Heart left ventricle (tissue), 16 donors: Measurements from ENCODE around the gene CYP21A2. TPM values are rescaled to one million over a fixed set of nuclear protein-coding genes. Genes with fewer than 3 reads are reported as not detected.
"Not testable (repeated sequence)": the region's sequence is repeated elsewhere in the genome, so short reads cannot be mapped to it uniquely, and the experiment has no call there.

Experiments
- ATAC-seq, 4 donors: fragments of 200-7000 bp; cut with Tn5 transposase; one replicate each; pipeline ENCODE4 v1.9.1; 2020 to 2022; ENCODE audit warnings: moderate library complexity in 4 of 4, mild to moderate bottlenecking in 3 of 4, moderate number of reproducible peaks in 1 of 4
- DNase-seq, 5 donors: peaks; one replicate each; pipeline ENCODE4 v3.0.0-alpha.2; 2020
- H3K27ac ChIP-seq, 12 donors: fragments of 200-600 bp; sonication (generic) in 4 of 12; one replicate each; pipeline versions ENCODE4 v1.5.0 to v1.8.0; 2016 to 2022; ENCODE audit warnings: mild to moderate bottlenecking in 2 of 12
- H3K27me3 ChIP-seq, 9 donors: fragments of 200-600 bp; sonication (generic) in 2 of 9; one replicate each; pipeline versions ENCODE4 v1.5.1 to v1.8.0; 2016 to 2022; ENCODE audit warnings: mild to moderate bottlenecking in 3 of 9
- H3K36me3 ChIP-seq, 9 donors: fragments of 200-600 bp; sonication (generic) in 2 of 9; one replicate each; pipeline versions ENCODE4 v1.5.0 to v1.8.0; 2018 to 2022; ENCODE audit warnings: mild to moderate bottlenecking in 2 of 9
- H3K4me1 ChIP-seq, 12 donors: fragments of 200-600 bp; sonication (generic) in 4 of 12; one replicate each; pipeline versions ENCODE4 v1.5.0 to v1.8.0; 2016 to 2022; ENCODE audit warnings: mild to moderate bottlenecking in 3 of 12
- H3K4me3 ChIP-seq, 12 donors: fragments of 200-600 bp; sonication (generic) in 4 of 12; one replicate each; pipeline versions ENCODE4 v1.5.0 to v1.8.0; 2017 to 2022; ENCODE audit warnings: mild to moderate bottlenecking in 9 of 12, moderate library complexity in 4 of 12
- H3K9me3 ChIP-seq, 12 donors: fragments of 200-600 bp; sonication (generic) in 4 of 12; one replicate each; pipeline versions ENCODE4 v1.5.0 to v1.8.0; 2016 to 2022; ENCODE audit warnings: mild to moderate bottlenecking in 1 of 12
- CTCF ChIP-seq, 12 donors: fragments of 200-600 bp; sonication (generic) in 4 of 12; IDR thresholded peaks; one replicate each; pipeline versions ENCODE4 v1.5.0 to v1.8.0; 2018 to 2022; ENCODE audit warnings: antibody characterized with exemption in 12 of 12, mild to moderate bottlenecking in 5 of 12
- POLR2A ChIP-seq, 2 donors: fragments of 450-650 bp; IDR thresholded peaks; one replicate each; pipeline ENCODE4 v1.6.1; 2017; ENCODE audit warnings: antibody characterized with exemption in 2 of 2, mild to moderate bottlenecking in 2 of 2, moderate library complexity in 2 of 2
- WGBS, 4 donors: extraction: QIAGEN DNeasy Blood & Tissue Kit in 2 of 4; methylation state at CpG; one replicate each; pipeline versions ENCODE4 v1.1.5 to v1.1.7; 2013 to 2018; 5-methylcytosine and 5-hydroxymethylcytosine counted together
- intact Hi-C, 10 donors: fragments of 100-400 bp; cut with DNase I; formaldehyde crosslinking; loops; one replicate each; pipeline versions ENCODE4 v1.11.1 to v1.14.2; 2022
- polyA plus RNA-seq, 2 donors: library from polyadenylated mRNA; stranded (reverse); fragments of 200-250 nt; gene quantifications; one replicate each; pipeline ENCODE4 v1.2.3, GENCODE V29; 2013
- total RNA-seq, 9 donors: library from RNA; depleted of rRNA in 2 of 9; stranded (reverse); fragments of >200 nt in 2 of 9; fragmentation: NEBNext Ultra II Directional in 3 of 9; extraction: Animal tissue kit (Norgen Biotek cat#: 25700) in 3 of 9; gene quantifications; one replicate each; pipeline versions ENCODE4 v1.1.0 to v1.2.4, GENCODE V29; 2016 to 2023
- donor health status: ischemic (EF 13 %, LVEDD 7.1; RV severe dilation, severe dysfunction).
- donor health status: healthy with polysubstance abuse.
- donor health status: DM: no; HTN: yes; CAD: no.
- donor health status: DM: no; HTN: no; CAD: no.
- donor health status: ischemic (EF 25% LVEDD 6.9; RV normal size, moderate dysfunction).
- donor health status: ischemic (EF 25% LVEDD 5.7; RV mildly dilated, moderate dysfunction).
- donor health status: healthy.
- donor health status: DM: yes; HTN: yes; CAD: no.
- donor health status: ischemic (EF 35%, LVEDD 5.7; RV mildly dilated, moderate dysfunction).
- donor health status: nonischemic (EF 11% LVEDD 7.7; RV severe dilation, severe dysfunction).
- donor health status: DM: yes; HTN: yes; CAD: no.
- donor health status: PGD.
- donor health status: ischemic (EF 29% LVEDD 5.4; RV normal size, mild dysfunction).
- donor health status: nonischemic (EF 23%, LVEDD 6.1; RV moderate dilation, normal function).

CYP21A2 gene
- total and polyA plus RNA-seq, 11 donors, result 0.11 to 3.0 (median 0.69) TPM; not detected in 2

- Histone ChIP-seq H3K4me3 (no peak overlapping the region), H3K27me3 (no peaks in the 10 kb centered on the region), H3K9me3 (no peaks in the 10 kb centered on the region), H3K36me3 (peaks cover 0 to 96% (median 62%) of the 10 kb centered on the region in 9 donors), H3K27ac (no peak overlapping the region), H3K4me1 (peaks cover 0 to 5% (median 0%) of the 10 kb centered on the region in 12 donors)
- intact Hi-C loops, result no loop called here
- no peak for TF ChIP-seq CTCF (IDR thresholded peaks at IDR 0.05)
- TF ChIP-seq POLR2A (IDR thresholded peaks at IDR 0.05), result no peak
- no peak for ATAC-seq
- 82 to 94% (median 91%) methylated on average over 8 to 28 of the region's 28 CpGs for WGBS, 4 donors
- no peak for DNase-seq
Observed at GRCh38 chr6:32060966-32061655, 22.9 kb downstream of the CYP21A2 start.

- Histone ChIP-seq H3K27me3 (no peaks in the 10 kb centered on the region), H3K4me3 (no peak overlapping the region), H3K9me3 (no peaks in the 10 kb centered on the region), H3K36me3 (peaks cover 0 to 99% (median 66%) of the 10 kb centered on the region in 9 donors), H3K27ac (no peak overlapping the region), H3K4me1 (peaks cover 0 to under 1% (median 0%) of the 10 kb centered on the region in 12 donors)
- DNase-seq (no peak), ATAC-seq (no peak)
- intact Hi-C loops, result no loop called here
- TF ChIP-seq POLR2A (IDR thresholded peaks at IDR 0.05), result no peak
- TF ChIP-seq CTCF (IDR thresholded peaks at IDR 0.05), result no peak
- 92 to 95% (median 94%) methylated on average over 14 of the region's 14 CpGs for WGBS, 4 donors
Observed at GRCh38 chr6:32064706-32065105, 26.5 kb downstream of the CYP21A2 start.

DNA sequence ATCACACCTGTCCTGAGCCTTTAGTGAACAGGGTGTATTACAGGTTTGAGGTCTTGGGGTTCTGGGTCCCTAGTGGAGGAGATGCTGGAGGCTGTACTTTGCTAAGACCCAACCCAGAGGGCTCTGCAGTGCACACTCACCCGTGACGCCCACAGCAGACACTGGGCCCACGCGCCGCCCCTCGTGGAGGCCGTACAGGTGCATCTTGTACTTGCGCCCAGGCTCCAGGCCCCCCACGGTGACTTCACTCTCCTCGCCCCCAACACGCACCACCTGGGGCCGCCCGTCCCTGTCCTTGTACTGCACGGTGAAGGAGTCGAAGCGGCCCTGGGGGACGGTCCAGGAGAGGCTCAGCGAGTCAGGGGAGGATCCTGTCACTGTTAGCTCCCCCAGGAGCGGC, 29.3 kb downstream of the CYP21A2 start:
- ATAC-seq, H3K27ac ChIP-seq, H3K9me3 ChIP-seq, H3K27me3 ChIP-seq, H3K4me3 ChIP-seq, DNase-seq, intact Hi-C loops: not testable (repeated sequence)
- peaks cover 0 to 19% (median 0%) of the 10 kb centered on the region in 12 donors for H3K4me1 ChIP-seq
- 89 to 93% (median 92%) methylated on average over 17 to 19 of the region's 19 CpGs for WGBS, 4 donors
- peaks cover 0 to 99% (median 55%) of the 10 kb centered on the region in 9 donors for H3K36me3 ChIP-seq

- H3K4me3 ChIP-seq, DNase-seq, ATAC-seq, H3K9me3 ChIP-seq, H3K27ac ChIP-seq, intact Hi-C loops, H3K27me3 ChIP-seq: not testable (repeated sequence)
- H3K36me3 ChIP-seq, result peaks cover 0 to 99% (median 57%) of the 10 kb centered on the region in 9 donors
- H3K4me1 ChIP-seq, result peaks cover 0 to 19% (median 0%) of the 10 kb centered on the region in 12 donors
- WGBS, 4 donors, result 87 to 93% (median 92%) methylated on average over 12 to 13 of the region's 13 CpGs
Observed at GRCh38 chr6:32068315-32068714, 30.1 kb downstream of the CYP21A2 start.

DNA sequence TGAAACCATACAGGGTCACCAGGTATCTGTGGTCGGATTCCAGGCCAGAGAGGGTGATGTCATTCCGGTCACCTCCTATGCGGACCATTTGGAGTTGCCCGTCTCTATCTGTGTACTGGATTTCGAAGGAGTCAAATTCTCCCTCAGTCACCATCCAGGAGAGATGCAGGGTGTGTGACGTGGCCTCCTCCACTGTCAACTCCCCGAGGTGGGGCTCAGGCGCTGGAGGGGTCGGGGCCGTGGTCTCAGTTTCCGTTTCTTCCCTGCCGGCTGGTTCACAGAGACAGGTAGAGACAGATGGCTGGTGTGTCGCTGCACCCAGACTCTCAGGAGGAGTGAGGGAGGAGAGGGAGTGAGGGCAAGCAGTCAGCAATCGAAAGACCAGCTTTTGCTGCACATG, 30.7 kb downstream of the CYP21A2 start:
- peaks cover 0 to 19% (median 0%) of the 10 kb centered on the region in 12 donors for H3K4me1 ChIP-seq
- DNase-seq (no peak), ATAC-seq (no peak)
- TF ChIP-seq CTCF (IDR thresholded peaks at IDR 0.05) (no peak), POLR2A (IDR thresholded peaks at IDR 0.05) (no peak)
- H3K9me3 ChIP-seq, result no peaks in the 10 kb centered on the region
- WGBS, 4 donors, result 88 to 95% (median 93%) methylated on average over 13 to 14 of the region's 14 CpGs
- no peak overlapping the region for H3K27ac ChIP-seq
- peaks cover 0 to 99% (median 52%) of the 10 kb centered on the region in 9 donors for H3K36me3 ChIP-seq
- intact Hi-C loops, result no loop called here
- no peaks in the 10 kb centered on the region for H3K27me3 ChIP-seq
- H3K4me3 ChIP-seq, result no peak overlapping the region
